GM18873 (cell line): ENCODE data around the gene CYLD.

Experiments used
- ATAC-seq: cut with Tn5 transposase; IDR thresholded peaks from one replicate; pipeline ENCODE4 v1.9.1; 2021; ENCODE audit warnings: mild to moderate bottlenecking, moderate library complexity, moderate number of reproducible peaks; ENCODE audit not compliant: unreplicated experiment, low FRiP score

CYLD gene

GRCh38 chr16:50736448-50736847, 5.4 kb upstream of the CYLD start:
- no peak for ATAC-seq

- ATAC-seq, result no peak
Measured at GRCh38 chr16:50737420-50737959, 4.4 kb upstream of the CYLD start.

- no peak for ATAC-seq
Measured at GRCh38 chr16:50739031-50739430, 2.9 kb upstream of the CYLD start.

- no peak for ATAC-seq
Measured at GRCh38 chr16:50740736-50741135, 1.1 kb upstream of the CYLD start.

GRCh38 chr16:50741225-50741780, 583 bp upstream of the CYLD start:
- no peak for ATAC-seq

- ATAC-seq, result no peak
Measured at GRCh38 chr16:50742576-50743200, 802 bp downstream of the CYLD start.

GRCh38 chr16:50743581-50744225, 1.8 kb downstream of the CYLD start:
- ATAC-seq, result no peak

- no peak for ATAC-seq
Measured at GRCh38 chr16:50744881-50745280, 3.0 kb downstream of the CYLD start.

GRCh38 chr16:50745940-50746339, 4.1 kb downstream of the CYLD start:
- ATAC-seq, result no peak

- no peak for ATAC-seq
Measured at GRCh38 chr16:50747207-50747956, 5.5 kb downstream of the CYLD start.

- no peak for ATAC-seq
Measured at GRCh38 chr16:50751528-50751927, 9.6 kb downstream of the CYLD start.

- no peak for ATAC-seq
Measured at GRCh38 chr16:50752471-50753235, 10.8 kb downstream of the CYLD start.

GRCh38 chr16:50756473-50756872, 14.6 kb downstream of the CYLD start:
- no peak for ATAC-seq

GRCh38 chr16:50761267-50761666, 19.4 kb downstream of the CYLD start:
- no peak for ATAC-seq

GRCh38 chr16:50762241-50762640, 20.4 kb downstream of the CYLD start:
- no peak for ATAC-seq

- ATAC-seq, result no peak
Measured at GRCh38 chr16:50763211-50763610, 21.3 kb downstream of the CYLD start.

GRCh38 chr16:50765260-50765659, 23.4 kb downstream of the CYLD start:
- ATAC-seq, result no peak

- ATAC-seq, result no peak
Measured at GRCh38 chr16:50765861-50766260, 24.0 kb downstream of the CYLD start.

- ATAC-seq, result no peak
Measured at GRCh38 chr16:50767197-50767596, 25.3 kb downstream of the CYLD start.

GRCh38 chr16:50771366-50771765, 29.5 kb downstream of the CYLD start:
- no peak for ATAC-seq
